Measurements from ENCODE around the gene PUDP. TPM values are rescaled to one million over a fixed set of nuclear protein-coding genes. Genes with fewer than 3 reads are reported as not detected.

Gene PUDP
- total and polyA plus RNA-seq, 3 donors from 2014 or later, result 8.8 to 15.5 (median 10.2) TPM

DNA sequence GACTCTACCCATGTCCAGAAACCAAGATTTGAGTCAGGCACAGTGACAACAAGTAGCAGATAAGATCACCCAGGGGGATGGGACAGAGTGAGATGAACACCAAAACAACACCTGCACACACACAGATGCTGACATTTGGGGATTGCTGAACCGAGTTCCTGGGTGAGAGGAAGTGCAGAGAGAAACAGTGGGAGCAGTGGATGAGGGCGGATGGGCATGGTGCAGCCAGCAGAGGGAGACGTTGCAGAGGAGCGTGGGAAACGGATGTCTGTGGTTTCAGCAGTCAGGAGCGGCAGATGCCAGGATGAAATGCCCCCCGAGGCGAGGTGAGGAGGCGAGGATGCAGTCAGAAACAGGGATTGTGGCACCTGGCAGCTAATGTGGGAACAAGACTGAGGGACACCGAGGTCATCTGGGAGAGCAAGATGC lies 79.0 kb downstream of the PUDP start:
- Histone ChIP-seq H3K4me3 (no peak overlapping the region), H3K27me3 (no peaks in the 10 kb centered on the region), H3K9me3 (no peaks in the 10 kb centered on the region), H3K36me3 (ENCODE audit: low read depth, missing control alignments) (no peaks in the 10 kb centered on the region), H3K27ac (no peak overlapping the region), H3K4me1 (no peaks in the 10 kb centered on the region)
- TF ChIP-seq POLR2A (IDR thresholded peaks at IDR 0.05), result no peak
- TF ChIP-seq, protein P1, sequence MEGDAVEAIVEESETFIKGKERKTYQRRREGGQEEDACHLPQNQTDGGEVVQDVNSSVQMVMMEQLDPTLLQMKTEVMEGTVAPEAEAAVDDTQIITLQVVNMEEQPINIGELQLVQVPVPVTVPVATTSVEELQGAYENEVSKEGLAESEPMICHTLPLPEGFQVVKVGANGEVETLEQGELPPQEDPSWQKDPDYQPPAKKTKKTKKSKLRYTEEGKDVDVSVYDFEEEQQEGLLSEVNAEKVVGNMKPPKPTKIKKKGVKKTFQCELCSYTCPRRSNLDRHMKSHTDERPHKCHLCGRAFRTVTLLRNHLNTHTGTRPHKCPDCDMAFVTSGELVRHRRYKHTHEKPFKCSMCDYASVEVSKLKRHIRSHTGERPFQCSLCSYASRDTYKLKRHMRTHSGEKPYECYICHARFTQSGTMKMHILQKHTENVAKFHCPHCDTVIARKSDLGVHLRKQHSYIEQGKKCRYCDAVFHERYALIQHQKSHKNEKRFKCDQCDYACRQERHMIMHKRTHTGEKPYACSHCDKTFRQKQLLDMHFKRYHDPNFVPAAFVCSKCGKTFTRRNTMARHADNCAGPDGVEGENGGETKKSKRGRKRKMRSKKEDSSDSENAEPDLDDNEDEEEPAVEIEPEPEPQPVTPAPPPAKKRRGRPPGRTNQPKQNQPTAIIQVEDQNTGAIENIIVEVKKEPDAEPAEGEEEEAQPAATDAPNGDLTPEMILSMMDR (IDR thresholded peaks at IDR 0.05), result no peak
- DNase-seq, result no peak
- intact Hi-C loops (cut with DNase I; ENCODE audit: low total_unique reads), result no loop called here
- 74 to 94% methylated on average over 8 to 10 of the region's 10 CpGs for WGBS, 2 donors

DNA sequence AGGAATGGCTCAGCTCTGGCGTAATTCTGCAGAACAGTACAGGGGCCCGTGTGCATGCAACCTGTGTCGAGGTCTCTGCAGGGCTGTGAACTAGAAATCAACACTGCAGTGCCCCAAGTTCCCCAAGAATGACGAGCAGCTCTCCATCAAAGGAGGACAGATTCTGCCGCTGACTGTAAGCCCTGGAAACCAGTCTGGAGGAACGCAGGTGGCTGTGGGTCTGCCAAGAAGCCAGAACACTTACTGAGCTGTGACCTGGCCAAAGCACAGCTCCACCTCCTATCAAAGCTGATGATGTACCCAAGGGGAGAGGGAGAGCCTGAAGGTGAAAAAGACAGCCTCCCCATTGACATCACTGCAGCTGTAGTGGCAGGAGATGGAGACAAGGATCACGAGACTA lies 80.7 kb downstream of the PUDP start:
- H3K9me3 ChIP-seq, result no peaks in the 10 kb centered on the region
- no peaks in the 10 kb centered on the region for H3K4me1 ChIP-seq
- no peaks in the 10 kb centered on the region for H3K36me3 ChIP-seq (ENCODE audit: low read depth, missing control alignments)
- no peak overlapping the region for H3K27ac ChIP-seq
- TF ChIP-seq, protein P1 (IDR thresholded peaks at IDR 0.05), result no peak
- no peak for TF ChIP-seq POLR2A (IDR thresholded peaks at IDR 0.05)
- 82 to 91% methylated on average over 1 to 7 of the region's 7 CpGs for whole genome bisulfite sequencing, 2 donors
- DNase-seq, result no peak
- intact Hi-C loops (cut with DNase I; ENCODE audit: low total_unique reads), result no loop called here
- H3K4me3 ChIP-seq, result no peak overlapping the region
- no peaks in the 10 kb centered on the region for H3K27me3 ChIP-seq

DNA sequence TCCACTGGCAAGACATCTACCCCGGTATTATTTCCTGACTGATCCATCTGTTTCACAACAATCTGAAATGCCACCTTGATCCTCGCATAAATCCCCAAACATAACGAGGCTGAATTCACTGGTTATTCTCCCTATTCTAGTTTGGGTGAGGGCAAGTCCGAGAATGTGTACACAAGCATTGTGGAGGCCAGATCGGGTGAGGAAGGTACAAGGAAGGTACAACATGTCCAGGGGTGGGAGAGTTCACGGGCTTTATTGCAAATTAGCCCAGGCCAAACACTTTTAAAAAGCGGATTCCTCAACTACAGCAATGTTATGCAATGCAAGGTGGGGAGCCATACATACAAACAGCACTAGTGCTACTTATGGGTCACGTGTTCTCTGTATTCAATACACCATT lies 82.5 kb downstream of the PUDP start:
- Histone ChIP-seq H3K9me3 (no peaks in the 10 kb centered on the region), H3K27me3 (no peaks in the 10 kb centered on the region), H3K27ac (no peak overlapping the region), H3K4me1 (no peaks in the 10 kb centered on the region), H3K36me3 (ENCODE audit: low read depth, missing control alignments) (no peaks in the 10 kb centered on the region), H3K4me3 (no peak overlapping the region)
- no peak for DNase-seq
- intact Hi-C loops (cut with DNase I; ENCODE audit: low total_unique reads), result no loop called here
- 85 to 90% methylated on average over 8 of the region's 8 CpGs for WGBS, 2 donors
- TF ChIP-seq, protein P1 (IDR thresholded peaks at IDR 0.05), result no peak
- TF ChIP-seq POLR2A (IDR thresholded peaks at IDR 0.05), result no peak

DNA sequence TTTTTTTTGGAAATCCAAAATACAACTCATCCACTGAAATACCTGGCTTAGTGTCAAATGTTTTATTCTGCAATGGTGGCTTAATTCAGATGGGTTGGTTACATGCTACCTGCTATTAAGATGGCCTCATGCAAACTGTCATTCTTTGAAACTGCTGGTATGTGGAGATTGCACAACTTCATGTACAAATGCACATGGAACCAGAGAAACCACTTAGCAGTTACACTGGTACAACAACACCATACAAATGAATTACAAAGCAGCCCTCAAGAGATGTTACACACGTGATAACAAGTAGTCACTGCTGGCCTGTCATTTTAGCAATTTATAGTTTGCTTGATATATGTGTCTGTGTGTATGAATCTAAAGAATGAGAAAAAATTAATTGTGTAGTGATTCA lies 85.0 kb downstream of the PUDP start:
- Histone ChIP-seq H3K27ac (no peak overlapping the region), H3K9me3 (no peaks in the 10 kb centered on the region), H3K27me3 (no peaks in the 10 kb centered on the region), H3K36me3 (ENCODE audit: low read depth, missing control alignments) (no peaks in the 10 kb centered on the region), H3K4me3 (no peak overlapping the region), H3K4me1 (no peaks in the 10 kb centered on the region)
- no peak for DNase-seq
- WGBS, 2 donors, result 88 to 91% methylated on average over 1 of the region's 1 CpG
- no peak for TF ChIP-seq POLR2A (IDR thresholded peaks at IDR 0.05)
- TF ChIP-seq, protein P1 (IDR thresholded peaks at IDR 0.05), result no peak
- intact Hi-C loops (cut with DNase I; ENCODE audit: low total_unique reads), result no loop called here

DNA sequence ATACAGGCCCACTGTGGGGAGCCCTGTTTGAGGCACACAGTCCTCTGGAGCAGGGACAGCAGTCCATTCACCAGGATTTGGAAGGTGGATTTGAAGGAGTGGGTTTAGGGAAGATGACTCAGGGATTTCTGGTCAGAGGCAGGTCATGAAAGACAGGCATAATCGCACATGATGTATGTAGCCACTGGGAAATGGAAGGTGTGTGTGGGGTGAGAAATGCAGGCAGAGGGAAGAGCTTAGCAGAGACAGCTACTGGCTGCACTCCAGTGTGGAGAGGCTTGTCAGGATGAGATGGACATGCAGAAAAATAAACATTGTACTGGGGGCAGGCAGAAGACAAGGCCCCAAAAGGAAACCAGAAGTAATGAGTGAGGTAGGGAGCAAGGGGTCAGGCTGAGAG lies 85.7 kb downstream of the PUDP start:
- H3K27me3 ChIP-seq, result no peaks in the 10 kb centered on the region
- TF ChIP-seq, protein P1 (IDR thresholded peaks at IDR 0.05), result no peak
- TF ChIP-seq POLR2A (IDR thresholded peaks at IDR 0.05), result no peak
- 71 to 80% methylated on average over 1 of the region's 1 CpG for WGBS, 2 donors

More for the DNA sequence above, 85.7 kb downstream of the PUDP start:
- no peak overlapping the region for H3K27ac ChIP-seq
- no peaks in the 10 kb centered on the region for H3K36me3 ChIP-seq (ENCODE audit: low read depth, missing control alignments)
- H3K9me3 ChIP-seq, result no peaks in the 10 kb centered on the region
- no peak for DNase-seq
- H3K4me3 ChIP-seq, result no peak overlapping the region
- intact Hi-C loops (cut with DNase I; ENCODE audit: low total_unique reads), result no loop called here
- no peaks in the 10 kb centered on the region for H3K4me1 ChIP-seq

Measured in testis (tissue), 3 donors.